DMS153 treated with DMSO at 0.1 percent for 48 hours (cell line): ENCODE data around the gene KIRREL2.

Experiments used
- DNase-seq: peaks from one replicate; lab custom pipeline; 2025; ENCODE audit not compliant: unreplicated experiment; lab: John Stamatoyannopoulos, UW

KIRREL2 gene

GRCh38 chr19:35844482-35845214 is 12.1 kb upstream of the KIRREL2 start:
- no peak for DNase-seq

DNA sequence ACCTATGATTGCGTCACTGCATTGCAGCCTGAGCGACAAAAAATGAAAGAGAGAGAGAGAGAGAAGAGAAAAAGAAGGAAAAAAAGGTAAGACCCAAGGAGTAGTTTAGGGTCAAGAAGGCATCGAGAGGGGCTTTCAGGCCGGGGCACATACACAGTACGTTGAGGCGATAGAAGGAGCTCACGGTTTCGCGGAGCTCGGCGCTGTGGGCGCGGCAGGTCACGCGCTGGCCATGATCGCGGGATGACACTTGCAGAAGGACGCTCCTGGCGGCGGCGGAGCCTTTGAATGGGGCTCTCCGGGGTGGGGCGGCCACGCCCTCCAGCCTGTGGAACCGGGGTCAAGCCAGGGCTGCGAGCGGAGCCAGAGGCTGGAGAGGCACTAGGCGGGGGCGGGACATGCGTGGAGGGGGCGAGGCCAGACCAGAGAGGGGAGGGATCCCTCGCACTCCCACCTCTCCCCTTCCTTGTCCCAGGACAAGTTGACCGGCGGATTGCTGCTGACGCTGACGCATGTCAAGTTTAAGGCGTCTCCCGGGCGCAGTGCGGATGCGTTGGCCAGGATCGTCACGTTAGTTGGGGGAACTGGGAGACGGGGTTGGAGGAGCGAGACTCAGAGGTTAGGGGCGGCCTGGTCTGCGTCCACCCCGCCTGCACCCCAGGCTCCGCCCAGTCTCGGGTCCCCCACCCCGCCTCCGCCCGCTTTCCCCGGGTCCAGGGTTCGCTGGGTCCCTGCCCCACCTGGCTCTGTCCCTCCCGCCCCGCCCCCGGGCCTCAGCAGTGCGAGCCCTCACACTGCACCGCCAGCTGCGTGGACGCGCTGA is 11.3 kb upstream of the KIRREL2 start:
- no peak for DNase-seq

GRCh38 chr19:35846038-35846668 is 10.6 kb upstream of the KIRREL2 start:
- DNase-seq: peak; percentile 33

DNA sequence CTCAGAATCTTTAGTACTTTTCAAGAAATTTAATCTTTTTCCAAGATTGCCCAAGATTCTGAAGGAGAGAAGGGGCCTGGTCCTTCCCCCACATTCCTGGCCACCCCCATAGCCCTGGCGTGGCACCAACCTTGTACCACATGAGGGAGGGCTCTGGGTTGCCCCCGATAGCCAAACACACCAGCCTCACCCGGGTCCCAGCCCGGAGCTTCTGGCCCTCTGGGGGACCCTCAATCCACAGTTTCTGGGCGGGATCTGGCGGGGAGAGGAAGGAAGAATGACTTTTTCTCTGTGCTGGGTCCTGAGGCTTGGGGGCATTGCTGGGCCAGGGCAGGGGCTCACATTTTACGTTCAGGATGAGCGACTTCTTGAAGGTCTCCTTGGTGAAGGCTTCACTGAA is 8.8 kb upstream of the KIRREL2 start:
- no peak for DNase-seq

DNA sequence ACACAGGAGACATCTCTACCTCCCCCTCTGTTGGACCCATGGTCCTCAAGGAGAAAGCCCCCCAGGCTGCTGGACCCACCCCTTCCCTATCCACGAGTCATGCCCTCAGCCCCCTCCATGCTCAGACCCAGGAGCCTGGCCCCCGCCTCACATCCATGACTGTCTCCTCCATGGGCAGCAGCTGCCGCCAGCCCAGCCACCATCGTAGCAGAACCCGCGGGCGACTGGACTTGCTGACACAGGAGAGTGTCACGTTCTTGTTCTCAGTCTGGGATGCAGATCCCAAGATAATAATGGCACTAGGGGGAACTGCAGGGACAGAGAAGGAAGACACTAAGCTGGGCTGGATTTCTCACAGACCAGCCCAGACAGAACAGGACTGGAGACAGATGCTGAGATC is 8.2 kb upstream of the KIRREL2 start:
- no peak for DNase-seq

DNA sequence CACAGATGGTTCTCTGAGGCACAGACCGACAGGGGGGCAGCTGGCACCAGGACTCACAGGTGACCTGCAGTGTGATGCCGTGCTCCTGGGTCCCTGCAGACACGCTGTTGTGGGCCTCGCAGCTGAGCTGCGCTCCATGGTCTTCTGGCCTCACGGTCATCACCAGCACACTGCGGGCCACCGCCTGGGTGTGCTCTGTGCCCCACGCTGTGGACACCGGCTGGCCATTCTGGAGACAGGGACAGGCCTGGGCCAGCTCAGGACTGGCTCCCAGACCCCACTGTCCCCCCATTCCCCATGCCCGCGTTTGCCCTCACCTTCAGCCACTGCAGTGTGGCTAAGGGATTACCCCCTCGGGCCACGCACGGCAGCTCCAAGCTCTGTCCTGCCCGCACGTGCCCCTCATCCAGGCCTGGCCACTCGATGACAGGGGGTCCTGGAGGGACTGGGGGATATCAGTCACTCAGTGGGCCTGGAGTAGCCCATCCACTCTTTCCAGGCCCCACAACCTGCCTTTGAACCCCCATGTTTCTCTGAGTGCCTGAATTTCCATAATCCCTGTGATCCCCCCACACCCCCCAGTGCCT is 7.7 kb upstream of the KIRREL2 start:
- no peak for DNase-seq

GRCh38 chr19:35851213-35852028 is 5.3 kb upstream of the KIRREL2 start:
- peak; percentile 35 for DNase-seq

GRCh38 chr19:35852029-35852780 is 4.5 kb upstream of the KIRREL2 start, which contains the start of gene NPHS1:
Gene NPHS1, minus strand, starts transcription at chr19:35852504. Its CDS starts 667 bp downstream, at chr19:35851837.
- no peak for DNase-seq

DNA sequence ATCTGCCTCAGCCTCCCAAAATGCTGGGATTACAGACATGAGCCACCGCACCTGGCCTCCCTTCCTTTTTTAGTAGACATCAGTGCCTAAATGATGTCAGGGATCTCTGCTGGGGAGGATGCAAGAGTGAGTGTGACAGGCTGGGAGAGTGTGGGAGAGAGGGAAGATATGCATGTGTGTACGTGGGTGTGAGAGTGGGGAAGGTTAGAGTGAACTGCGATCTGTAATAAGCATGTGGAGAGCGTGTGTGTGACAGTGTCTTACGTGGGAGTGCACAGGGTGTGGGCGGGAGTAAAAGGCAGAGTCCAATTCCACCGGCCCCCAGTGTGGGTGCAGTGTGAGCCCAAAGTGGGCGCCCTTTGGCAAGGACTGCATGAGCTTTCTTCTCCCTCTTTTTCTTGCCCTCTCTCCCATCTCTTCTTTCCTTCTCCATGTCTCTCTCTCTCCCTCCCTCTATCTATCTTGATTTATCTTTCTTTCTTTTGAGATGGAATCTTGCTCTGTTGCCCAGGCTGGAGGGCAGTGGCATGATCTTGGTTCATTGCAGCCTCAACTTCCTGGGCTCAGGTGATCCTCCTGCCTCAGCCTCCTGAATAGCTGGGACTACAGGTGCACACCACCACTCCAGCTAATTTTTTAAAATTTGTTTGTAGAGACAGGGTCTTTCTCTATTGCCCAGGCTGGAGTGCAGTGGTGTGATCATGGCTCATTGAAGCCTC is 3.5 kb upstream of the KIRREL2 start:
- DNase-seq: no peak

DNA sequence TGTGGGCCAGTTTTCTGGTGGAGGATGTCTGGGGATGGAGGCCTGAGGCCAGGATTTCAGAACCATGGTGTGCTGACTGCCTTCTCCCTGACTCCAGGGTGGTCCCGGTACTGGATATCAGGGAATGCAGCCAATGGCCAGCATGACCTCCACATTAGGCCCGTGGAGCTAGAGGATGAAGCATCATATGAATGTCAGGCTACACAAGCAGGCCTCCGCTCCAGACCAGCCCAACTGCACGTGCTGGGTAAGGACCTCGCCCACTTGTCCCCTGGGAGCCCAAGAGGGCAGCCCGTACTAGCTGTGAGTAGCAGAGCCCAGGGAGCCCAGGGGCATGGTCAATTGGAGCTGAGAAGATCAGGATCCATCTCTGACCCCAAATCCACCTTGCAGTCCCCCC is 1.6 kb downstream of the KIRREL2 start:
- DNase-seq: no peak

DNA sequence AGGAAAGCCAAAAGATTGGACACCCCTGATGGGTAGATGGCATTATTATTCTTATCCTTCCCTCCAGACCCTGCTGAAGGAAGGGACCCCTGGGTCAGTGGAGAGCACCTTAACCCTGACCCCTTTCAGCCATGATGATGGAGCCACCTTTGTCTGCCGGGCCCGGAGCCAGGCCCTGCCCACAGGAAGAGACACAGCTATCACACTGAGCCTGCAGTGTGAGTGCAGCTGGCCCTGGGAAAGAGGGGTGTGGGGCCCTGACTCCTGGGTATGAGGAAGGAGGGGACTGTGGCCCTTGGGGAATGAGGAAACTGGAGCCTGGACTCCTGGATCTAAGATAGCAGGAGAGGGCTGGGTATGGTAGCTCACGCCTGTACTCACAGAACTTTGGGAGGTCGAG is 2.7 kb downstream of the KIRREL2 start:
- DNase-seq: no peak

- no peak for DNase-seq
Measured at GRCh38 chr19:35860436-35860817, 3.7 kb downstream of the KIRREL2 start.

- DNase-seq: no peak
Measured at GRCh38 chr19:35860818-35861639, 4.3 kb downstream of the KIRREL2 start.

DNA sequence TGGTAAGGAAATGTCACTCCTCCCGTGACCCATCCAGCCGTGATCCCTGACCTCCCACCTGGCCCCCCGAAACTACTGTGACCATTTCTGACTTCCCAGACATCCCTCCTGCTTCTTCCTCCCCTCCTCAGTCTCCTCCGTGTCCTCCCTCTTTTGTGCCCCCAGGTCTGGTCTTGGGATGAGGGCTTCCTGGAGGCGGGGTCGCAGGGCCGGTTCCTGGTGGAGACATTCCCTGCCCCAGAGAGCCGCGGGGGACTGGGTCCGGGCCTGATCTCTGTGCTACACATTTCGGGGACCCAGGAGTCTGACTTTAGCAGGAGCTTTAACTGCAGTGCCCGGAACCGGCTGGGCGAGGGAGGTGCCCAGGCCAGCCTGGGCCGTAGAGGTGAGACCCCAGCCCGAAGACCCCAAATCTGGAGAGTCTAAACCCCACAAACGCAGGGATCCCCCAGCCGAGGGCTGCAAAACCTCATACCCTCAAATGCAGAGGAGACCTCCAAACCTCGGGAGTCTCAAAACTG is 5.0 kb downstream of the KIRREL2 start:
- DNase-seq: no peak

GRCh38 chr19:35862528-35862927 is 5.8 kb downstream of the KIRREL2 start:
- no peak for DNase-seq

- no peak for DNase-seq
Measured at GRCh38 chr19:35863018-35863417, 6.3 kb downstream of the KIRREL2 start.

- DNase-seq: peak; percentile 30
Measured at GRCh38 chr19:35868172-35868822, 11.6 kb downstream of the KIRREL2 start, which contains the start of gene APLP1. Gene APLP1, plus strand, starts transcription at chr19:35868574. Its CDS starts 63 bp downstream, at chr19:35868637.
